Endothelial cell of hepatic sinusoid (primary cell): Measurements from ENCODE around the gene RENBP.

Experiments used
- in situ Hi-C: cut with HindIII; loops from 2 replicates; pipeline ENCODE4 v1.10.0; 2017; ENCODE audit warnings: low sequenced_read_pairs

The RENBP gene

DNA sequence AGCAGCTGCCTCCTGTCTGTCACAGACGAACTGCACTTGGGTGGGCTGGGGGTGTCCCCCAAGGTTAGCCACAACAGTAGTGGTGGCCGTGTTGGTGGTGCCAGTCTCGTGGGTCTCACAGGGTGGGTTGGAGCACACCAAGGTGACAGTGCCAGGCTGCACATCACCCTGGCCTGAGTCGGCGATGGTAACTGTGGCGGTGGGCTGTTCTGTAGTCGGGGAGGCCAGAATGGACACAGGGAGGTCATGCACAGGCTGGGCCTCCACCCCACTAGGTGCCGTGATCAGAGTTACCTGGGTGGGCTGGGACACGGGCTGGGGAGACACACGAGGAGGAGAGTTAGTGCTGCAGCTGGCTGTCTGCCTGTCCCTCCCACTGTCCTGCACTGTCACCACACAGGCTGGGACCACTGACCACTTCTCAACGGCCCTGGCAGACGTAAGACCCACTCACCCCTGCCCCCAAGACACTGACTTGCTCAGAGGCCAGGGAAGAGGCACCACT, 10.8 kb upstream of the RENBP start:
- in situ Hi-C loops, result no loop called here

DNA sequence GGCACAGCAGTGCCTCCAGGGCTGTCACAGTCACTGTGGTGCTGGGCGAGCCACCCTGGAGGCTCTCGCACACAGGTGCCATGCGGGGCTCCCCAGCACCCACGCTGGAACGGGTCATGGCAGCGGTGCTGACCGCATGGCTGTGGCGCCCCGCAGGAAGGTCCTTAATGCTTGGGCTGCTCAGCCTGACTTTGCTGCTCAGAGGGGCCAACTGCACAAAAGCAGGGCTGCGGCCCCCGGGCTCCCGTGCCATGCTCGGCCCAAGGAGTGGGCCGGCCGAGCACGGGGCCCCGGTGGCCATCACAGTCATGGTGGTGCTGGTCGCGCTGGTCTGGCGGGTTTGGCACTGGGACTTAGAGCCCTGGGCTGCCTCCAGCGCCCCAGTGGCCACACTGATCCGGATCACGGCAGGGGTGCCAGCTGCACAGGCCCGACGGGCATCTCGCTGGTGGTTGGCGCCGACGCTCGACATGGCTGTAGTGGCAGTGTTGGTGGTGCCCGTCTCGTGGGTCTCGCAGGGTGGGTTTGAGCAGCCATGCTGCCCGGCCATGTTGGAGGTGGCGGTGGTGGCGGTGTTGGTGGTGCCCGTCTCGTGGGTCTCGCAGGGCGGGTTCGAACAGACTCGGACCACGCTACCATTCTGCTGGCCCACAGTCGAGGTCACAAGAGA, 10.2 kb upstream of the RENBP start:
- in situ Hi-C loops, result no loop called here

DNA sequence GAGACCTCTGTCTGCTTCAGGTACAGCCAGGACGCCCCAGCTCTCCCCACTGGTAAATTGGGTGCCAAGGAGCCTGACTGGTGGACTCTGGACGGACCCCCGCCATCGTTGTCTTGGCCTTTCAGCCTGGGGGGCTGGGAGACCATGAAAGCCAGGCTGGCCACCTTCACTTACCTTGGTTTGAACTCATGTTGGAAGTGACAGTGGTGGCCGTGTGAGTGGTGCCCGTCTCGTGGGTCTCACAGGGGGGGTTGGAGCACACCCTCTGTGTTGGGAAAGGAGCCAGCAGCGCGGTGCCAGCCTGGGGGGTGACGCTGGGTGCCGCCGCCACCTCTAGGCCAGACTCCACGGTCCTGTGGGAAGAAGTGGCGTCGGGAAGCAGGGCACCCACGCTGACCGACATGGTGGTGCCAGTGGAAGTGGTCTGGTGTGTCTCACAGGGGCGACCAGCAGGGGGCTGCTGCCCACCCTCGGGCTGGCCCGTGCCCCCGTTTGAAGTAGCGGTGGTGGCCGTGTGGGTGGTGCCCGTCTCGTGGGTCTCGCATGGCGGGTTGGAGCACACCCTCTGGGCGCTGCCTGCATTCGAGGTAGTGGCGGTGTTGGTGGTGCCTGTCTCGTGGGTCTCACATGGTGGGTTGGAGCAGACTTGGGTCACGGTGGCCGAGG, 9.6 kb upstream of the RENBP start:
- in situ Hi-C loops, result no loop called here

DNA sequence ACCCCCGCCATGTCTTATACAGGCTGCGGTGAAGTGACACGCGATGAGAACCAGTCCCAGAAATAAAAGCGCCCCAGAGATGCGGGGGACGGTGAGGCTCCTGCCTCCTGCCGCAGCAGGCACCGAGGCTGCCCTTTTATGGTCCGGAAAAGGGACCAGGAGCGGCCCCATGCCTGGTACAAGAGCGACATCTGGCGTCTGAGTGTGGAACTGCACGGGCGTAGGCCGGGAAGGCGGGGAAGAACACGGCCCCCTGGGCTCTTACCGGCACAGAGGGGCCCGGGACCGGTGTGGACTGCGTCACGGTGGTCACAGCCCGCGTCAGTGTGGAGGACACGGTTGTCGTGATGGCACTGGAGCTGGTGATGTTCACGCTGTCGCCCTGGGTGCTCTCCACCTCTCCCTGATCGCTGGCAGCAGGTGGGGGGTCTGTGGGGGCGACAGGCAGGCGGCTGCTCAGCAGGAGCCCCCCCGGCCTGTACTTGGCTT, 8.9 kb upstream of the RENBP start:
- in situ Hi-C loops, result no loop called here

DNA sequence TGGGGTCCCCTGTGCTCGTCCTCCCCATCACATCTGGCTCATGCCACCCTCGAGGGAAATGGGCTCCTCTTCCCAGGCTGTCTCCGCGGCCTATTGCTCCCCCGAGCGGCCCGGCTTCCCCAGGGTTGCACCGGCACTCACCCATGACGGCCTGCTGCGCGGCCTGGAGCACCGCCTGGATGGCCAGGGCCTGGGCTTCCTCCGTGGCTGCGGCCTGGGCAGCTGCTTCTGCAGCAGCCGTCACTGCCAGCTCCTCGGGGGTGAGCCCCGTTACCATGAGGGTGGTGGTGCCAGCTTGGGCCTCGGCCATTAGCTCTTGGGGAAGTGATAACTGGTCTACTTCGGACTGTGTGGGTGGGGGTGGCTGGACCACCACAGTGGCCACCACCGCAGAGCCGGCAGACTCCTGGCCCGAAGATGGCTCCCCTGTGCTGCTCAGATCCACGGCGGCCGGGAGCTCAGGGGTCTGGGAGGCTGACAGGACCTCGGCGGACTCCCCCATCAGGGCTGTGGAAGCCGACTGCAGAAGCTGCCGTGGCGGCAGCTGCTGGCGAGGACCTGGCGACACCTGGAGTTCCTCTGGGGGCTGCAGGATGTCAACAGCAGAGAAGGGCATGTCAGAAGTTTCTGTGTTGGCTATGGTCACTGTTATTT, 8.1 kb upstream of the RENBP start:
- in situ Hi-C loops, result no loop called here

DNA sequence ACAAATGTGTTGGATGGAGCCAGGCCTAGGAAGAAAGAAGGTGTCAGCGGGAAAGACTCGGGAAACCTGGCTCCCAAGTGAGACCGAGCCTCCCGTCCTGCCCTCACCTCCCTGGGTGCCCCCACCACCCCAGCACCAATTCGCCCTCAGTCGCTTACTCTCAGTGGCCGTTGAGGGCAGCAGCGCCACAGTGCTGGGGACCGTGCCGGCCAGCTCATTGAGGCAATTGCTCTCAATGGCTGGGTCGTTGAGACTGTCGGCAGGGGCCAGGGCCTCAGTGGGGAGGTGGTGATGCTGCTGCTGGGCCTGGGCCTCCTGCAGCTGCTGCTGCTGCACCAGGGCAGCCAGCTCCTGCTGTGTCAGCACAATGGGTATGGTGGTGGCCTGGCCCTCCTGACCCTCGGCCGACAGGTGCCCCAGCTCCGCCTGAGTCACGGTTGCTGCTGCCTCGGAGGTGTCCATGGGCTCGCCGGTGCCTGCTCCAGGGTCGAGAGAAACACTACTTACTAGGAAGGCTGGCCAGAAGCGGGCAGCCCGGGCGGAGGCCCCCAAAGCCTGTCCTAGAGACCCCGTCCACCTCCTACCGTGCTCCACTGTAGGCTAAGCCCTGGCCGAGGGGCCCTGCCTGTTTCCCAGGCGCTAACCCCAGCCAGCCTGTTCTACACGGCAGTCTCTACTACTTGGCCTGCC, 7.4 kb upstream of the RENBP start:
- in situ Hi-C loops, result no loop called here

DNA sequence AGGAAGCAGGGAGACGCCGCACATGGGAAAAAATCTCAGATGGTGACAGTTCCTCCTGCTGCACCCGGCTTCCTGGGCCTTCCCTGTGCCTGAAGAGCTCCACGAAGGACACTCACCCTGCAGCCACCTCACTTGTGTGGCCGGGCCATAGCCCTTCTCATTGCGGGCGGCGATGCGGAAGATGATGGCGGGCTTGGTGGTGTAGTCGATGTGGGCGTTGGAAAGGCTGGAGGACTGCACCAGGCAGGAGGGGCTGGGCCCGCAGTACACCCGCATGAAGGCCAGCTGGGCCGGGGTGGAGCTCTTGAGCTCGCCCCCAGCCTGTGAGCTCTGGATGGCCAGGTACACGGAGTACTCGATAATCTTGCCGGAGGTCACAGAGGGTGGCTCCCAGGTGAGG, 5.7 kb upstream of the RENBP start:
- in situ Hi-C loops, result no loop called here

DNA sequence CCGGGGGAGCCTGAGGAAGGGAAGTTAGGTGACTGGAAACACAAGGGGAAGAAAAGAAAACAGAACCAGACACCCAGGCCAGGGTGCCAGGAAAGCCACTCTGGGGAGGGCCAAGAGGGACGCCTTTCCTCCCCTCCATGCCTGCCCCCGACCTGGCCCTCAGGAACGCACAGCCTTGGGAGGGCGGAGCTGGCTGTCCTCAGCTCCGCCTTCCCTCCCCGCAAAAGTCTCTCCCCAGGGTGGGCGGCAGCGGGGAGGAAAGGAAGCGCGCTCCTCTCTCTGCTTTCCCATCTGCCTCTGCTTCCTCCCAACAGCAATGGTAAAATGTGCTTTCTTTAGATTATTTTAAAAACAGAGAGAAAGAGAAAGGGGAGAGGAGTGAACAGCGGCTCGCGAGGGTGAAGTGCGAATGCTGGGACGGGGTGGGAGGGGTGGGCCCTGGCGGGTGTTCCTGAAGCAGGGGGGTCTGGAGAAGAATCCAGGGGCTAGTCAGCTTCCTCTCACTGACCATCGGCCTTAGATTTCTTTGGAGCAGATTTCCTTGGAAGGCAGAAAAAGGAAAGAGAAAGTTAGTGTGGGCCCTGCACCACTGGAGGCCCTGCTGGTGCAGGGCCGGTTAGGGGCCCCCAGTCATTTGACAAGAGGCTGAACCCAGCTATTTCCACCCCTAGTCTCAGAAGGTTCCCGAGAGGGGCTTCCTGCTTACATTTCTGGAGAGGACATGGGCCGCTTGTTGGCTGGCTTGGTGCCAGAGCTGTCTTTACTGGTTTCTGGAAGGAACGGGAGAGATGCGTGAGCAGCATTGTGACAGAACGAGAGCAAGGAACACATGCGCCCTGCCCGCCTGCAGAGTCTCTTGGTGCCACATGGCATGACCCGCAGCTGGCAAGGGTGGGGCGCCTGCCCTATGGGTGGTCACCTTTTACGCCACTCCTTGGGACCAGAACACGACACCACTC, 4.7 kb upstream of the RENBP start:
- in situ Hi-C loops, result no loop called here

DNA sequence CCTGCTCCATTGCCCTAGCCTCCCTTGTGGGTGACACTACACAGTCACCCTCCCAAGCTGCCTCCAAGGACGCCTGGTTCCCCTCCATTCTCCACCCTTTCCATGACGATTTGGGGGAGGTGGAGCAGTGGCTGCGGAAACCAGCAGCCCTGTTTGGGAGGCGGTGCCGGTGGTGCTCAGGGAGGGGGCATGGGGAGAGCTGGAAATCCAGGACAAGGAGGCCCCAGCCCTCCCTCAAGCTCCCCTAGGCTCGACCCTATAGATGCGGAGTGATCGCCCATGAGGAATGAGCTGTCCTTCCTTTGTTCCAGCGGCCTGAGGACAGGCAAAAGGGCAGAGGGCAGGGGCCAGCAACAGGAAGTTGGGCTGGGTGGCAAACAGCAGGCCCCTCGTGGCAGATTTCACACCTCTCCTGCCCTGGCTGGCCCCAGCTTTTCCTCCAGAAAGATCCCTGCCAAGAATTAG, 3.6 kb upstream of the RENBP start:
- in situ Hi-C loops, result no loop called here

DNA sequence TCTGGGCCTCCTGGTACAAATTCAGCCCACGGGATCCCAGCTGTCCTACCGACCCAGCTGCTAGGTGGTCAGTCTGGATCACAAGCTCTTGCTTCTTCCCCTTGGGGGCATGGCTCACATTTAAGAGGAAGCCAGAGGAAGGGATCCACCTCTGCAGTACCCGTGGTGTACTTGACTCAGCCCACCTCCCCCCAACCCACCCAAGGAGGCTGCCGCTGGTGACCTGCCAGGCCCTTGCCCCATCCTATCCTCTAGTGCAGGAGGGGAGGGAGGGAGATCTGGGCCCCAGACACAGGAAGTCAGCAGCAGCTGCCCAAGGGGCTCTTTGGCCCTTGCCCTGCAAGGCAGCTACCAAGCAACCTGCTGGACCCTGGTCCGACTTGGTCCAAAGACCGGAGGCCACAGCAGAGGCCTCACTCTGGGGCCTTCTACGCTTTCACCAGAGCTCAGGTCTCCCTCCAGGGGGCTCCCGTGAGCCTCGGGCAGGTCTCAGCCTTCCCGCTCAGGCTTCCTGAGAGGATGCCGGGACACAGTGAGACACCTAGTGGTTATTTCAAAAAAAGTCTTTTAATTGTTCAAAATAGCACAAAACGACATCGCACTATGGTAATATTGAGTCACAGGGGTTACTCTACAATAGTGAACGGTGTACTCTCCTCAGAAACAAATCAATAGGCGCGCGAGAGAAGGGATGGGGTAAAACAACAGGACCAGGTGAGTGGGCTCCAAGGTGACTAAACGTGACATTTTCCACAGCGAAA, 2.7 kb upstream of the RENBP start:
- in situ Hi-C loops, result no loop called here

DNA sequence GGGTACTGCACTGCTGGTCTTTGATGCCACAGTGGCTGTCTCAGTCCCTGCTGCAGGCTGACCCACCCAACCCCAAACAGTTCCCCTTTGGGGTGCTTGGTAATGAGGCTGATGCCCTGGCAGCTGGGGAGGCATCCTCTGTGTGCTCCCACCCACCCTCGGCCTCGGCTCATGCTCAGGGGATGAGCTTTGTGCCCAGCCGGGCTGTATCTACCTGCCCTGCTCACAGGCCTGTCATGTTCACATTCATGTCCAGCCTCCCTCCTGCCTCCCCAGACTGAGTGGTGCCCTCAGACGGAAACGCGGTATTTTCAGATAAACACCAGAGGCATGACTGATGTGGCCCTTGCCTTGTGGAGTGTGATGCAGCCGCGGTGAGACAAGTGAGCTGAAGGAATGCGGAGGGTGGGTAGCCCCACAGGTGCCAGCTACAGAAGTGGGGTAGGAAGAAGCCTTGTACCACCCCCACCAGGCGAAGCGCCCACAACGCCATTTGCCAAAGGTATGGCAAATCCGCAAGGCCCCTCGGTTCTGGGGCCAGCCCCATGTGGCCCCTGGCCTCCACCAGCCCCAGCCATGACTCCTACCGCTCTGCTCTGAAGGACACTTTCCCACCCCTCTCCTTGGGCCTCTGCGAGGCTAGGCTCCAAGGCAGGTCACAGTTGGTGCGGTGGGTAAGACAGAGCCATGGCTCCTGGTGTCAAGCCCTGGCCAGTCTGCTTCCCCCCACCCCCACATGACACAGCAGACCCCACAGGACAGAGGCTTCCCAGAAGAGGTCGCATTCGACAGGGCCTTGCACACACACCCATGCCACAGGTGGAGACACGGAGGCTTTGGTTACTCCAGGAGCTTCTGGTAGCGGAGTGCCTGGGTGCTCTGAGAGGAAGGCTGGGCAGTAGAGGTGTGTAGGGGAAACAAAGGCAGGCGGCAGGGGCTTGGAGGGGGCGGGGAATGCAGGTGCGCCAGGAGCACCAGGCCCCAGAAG, 1.8 kb upstream of the RENBP start:
- in situ Hi-C loops, result no loop called here

DNA sequence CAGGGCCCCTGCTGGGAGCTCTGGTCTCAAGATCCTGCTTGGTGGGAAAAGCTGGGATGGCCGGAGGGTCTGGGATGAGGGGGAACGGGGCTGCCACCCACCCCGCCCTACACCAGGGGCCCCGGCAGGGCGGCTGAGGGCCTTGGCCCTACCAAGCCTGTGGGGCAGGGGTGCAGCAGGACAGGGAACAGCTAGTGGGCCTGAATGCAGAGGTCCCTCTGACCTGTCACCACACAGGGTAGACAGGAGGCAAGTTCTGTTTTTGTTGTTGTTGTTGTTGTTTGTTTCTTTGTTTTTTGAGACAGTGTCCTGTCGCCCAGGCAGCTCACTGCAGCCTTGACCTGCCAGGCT, 332 bp upstream of the RENBP start:
- in situ Hi-C loops, result no loop called here

DNA sequence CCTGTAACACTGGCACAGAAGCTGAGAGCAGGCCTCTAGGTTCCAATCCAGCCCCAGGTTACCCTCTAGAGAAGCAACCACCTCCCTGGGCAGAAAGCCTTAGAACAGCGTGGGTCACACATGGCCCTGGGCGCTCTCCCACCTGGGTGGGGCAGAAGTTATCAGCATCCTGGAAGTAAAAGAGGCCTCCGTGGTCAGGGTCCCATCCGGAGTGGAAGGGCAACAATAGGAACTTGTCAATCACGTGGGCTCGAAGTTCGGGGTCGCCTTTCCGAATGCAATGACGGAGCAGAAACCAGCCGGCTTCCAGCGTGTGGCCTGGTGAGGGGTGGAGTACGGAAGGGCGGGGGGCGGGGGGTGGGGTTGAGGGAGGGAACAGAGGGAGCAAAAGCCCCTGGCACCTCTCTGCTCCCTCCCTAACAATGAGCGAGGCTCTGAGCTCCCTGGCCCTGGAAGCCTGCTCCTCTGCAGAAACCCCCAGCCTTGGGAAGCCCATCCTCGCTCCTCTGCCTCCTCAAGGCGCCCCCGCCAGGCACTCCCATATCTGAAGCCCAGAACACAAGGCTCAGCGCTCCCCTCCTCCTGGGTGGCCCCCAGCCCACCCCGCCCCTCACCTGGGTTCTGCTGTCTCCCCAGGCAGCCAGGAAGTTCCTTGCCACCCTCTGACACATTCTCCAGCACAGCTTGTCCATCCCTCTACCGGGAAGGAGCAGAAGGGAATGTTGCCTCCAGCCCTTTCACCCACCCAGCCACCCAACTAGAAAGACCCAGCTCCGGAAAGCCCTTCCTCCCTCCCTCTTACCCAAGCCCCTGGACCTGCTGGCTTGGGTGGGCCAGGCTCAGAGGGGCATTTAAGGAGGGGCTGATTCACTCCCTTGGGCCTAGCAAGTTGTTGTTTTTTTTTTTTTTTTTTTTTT, 2.8 kb downstream of the RENBP start:
- in situ Hi-C loops, result no loop called here

DNA sequence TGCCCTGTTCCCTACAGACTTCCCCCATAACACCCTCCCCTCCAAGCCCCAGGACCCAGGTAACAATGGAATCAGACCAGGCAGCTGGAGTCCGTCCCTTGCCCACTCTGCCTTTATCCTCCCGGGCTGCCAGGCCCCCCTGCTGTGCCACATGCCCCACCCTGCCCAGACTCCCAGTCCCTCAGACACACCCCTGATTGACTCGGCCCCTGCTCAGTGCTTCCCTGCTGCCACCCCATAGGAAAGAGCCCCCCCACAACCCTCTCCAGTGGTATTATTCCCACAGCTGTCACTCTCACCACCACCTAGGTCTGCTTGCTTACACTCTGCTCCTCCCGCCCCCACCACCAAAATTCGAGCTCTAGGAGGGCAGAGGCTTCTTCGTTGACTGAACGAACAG, 4.9 kb downstream of the RENBP start:
- in situ Hi-C loops, result no loop called here

DNA sequence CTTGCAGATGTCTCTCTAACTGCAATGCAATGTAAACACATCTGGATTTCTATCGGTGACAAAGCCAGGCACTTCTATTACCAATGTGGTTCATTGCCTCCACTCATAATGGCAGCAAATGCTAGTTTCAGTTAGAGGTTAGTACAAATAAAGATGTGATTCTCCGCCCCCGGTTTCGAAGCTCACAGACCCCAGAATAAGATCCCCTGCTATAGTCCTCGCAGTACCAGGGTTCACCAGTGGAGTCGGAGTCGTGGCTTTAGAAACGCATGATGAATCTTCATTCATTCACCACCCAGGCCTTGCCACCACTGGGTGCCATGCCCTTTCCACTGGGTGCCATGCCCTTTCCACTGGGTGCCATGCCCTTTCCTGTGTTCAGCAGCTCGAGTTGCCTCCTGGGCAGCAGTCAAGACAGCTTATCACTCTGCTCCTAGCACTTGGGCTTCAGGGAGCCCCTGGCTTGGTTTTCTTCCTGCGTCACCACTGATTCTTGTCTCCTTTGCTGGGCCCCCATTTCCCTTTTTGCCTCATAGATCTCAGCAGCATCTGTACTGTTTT, 6.1 kb downstream of the RENBP start:
- in situ Hi-C loops, result no loop called here

DNA sequence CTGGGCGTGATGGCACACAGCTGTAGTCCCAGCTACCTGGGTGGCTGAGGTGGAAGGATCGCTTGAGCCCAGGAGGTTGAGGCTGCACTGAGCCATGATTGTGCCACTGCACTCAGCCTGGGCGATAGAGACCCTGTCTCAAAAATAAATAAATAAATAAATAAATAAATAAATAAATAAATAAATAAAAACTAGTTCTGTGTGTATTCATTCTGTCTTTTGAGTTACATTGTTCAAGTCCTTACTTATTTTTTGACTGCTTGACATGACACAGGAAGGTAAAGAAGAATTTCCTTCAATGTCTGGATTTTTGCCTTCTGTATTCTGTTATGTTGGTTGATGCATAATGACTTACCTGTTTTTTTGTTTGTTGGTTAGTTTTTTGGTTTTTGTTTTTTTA, 7.4 kb downstream of the RENBP start:
- in situ Hi-C loops, result no loop called here

DNA sequence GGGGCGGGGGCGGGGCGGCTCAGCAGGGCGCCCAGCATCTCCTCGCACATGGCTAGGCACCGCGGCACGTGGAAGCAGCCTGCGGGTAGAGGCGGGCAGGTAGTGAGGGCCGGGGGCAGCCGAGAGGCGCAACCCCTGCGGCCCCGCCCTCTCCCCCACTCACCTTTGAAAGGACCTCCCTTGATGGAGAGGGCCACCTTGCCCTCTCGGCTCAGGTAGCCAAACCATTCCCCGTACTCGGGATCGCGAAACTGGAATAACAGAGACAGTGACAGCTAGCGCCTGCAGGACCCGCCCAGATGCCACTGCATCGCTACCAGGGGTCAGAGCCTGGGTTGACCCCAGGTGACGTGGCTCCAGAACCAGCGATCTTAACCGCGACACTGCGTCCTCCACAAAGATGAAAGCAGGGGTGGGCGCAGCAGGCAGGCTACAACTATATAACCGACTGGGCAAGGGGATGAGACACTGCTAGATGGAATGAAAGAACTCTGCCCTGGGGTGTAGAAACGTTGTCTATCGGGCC, 9.1 kb downstream of the RENBP start:
- in situ Hi-C loops, result no loop called here
